BJ (cell line): Measurements from ENCODE around the gene SHMT2. TPM values are rescaled to one million over a fixed set of nuclear protein-coding genes. Genes with fewer than 3 reads are reported as not detected.

ENCODE experiments used
- CTCF ChIA-PET: fragments of 350-600 bp; formaldehyde crosslinking; extraction: SDS; loops from one replicate; lab custom pipeline; 2021; ENCODE audit warnings: antibody characterized with exemption, inconsistent platforms; lab: Yijun Ruan, JAX
- POLR2A ChIA-PET: fragments of 300-600 bp; sonication (Branson Sonifier 250); formaldehyde crosslinking; extraction: SDS; loops from one replicate; lab custom pipeline; 2021; ENCODE audit warnings: antibody characterized with exemption; lab: Charles Lee
- DNase-seq: peaks from one replicate; pipeline ENCODE4 v3.0.0-alpha.2; 2011; ENCODE audit warnings: low read depth
- H3K27me3 ChIP-seq: 2 replicates; pipeline ENCODE4 v1.6.0; 2011; ENCODE audit warnings: low read length; ENCODE audit not compliant: control insufficient read depth, insufficient read depth
- H3K36me3 ChIP-seq: 2 replicates; pipeline ENCODE4 v1.5.1; 2011; ENCODE audit warnings: low read length; ENCODE audit not compliant: control insufficient read depth, insufficient read depth
- H3K4me3 ChIP-seq: 2 replicates; pipeline ENCODE4 v1.5.1; 2011; ENCODE audit warnings: low read depth, mild to moderate bottlenecking, control low read depth, low read length
- polyA plus RNA-seq: library from polyadenylated mRNA; depleted of rRNA; stranded (reverse); fragments of >200 nt; gene quantifications from 2 replicates; pipeline ENCODE4 v1.2.3, GENCODE V29; 2011
- TF ChIP-seq, protein P1 (sequence below): IDR thresholded peaks from 2 replicates; pipeline ENCODE4 v1.5.1; 2011; ENCODE audit warnings: low read depth, mild to moderate bottlenecking, control low read depth, inconsistent platforms, low read length, moderate library complexity; ENCODE audit not compliant: insufficient read depth

Gene SHMT2
- polyA plus RNA-seq, 1 experiment = 550 TPM

DNA sequence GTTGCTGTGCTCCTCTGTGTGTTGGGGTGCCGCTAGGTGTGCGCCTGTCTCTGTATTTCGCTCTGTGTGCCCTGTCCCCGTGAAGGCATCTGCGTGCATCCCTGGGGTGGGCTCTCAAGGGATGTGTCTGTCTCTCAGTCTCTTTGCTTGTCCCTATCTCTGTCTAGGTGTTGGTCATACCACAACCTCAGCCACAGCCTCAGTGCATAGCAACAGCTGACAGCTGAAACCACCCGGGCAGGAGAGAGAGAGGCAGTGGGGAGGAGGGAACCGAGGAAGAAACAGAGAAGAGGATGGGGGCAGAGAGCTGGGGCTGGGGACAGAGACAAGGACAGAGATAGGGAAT is 13.9 kb upstream of the SHMT2 start:
- Histone ChIP-seq H3K36me3 (peaks cover 16% of the 10 kb centered on the region), H3K27me3 (peaks cover 12% of the 10 kb centered on the region), H3K4me3 (no peak overlapping the region)
- ChIA-PET CTCF (interaction anchor here (1.1 to 14.9 kb wide), 4 partner anchors 8 to 40 kb away, joined by 3 to 334 read pairs (median 78); partner anchors contain the start of gene SHMT2), POLR2A (interaction anchor here (0.6 kb wide), 1 partner anchor 41 kb away, joined by 3 read pairs; no protein-coding TSS in a partner anchor)
- DNase-seq = no peak
- TF ChIP-seq, protein P1, sequence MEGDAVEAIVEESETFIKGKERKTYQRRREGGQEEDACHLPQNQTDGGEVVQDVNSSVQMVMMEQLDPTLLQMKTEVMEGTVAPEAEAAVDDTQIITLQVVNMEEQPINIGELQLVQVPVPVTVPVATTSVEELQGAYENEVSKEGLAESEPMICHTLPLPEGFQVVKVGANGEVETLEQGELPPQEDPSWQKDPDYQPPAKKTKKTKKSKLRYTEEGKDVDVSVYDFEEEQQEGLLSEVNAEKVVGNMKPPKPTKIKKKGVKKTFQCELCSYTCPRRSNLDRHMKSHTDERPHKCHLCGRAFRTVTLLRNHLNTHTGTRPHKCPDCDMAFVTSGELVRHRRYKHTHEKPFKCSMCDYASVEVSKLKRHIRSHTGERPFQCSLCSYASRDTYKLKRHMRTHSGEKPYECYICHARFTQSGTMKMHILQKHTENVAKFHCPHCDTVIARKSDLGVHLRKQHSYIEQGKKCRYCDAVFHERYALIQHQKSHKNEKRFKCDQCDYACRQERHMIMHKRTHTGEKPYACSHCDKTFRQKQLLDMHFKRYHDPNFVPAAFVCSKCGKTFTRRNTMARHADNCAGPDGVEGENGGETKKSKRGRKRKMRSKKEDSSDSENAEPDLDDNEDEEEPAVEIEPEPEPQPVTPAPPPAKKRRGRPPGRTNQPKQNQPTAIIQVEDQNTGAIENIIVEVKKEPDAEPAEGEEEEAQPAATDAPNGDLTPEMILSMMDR = no peak

DNA sequence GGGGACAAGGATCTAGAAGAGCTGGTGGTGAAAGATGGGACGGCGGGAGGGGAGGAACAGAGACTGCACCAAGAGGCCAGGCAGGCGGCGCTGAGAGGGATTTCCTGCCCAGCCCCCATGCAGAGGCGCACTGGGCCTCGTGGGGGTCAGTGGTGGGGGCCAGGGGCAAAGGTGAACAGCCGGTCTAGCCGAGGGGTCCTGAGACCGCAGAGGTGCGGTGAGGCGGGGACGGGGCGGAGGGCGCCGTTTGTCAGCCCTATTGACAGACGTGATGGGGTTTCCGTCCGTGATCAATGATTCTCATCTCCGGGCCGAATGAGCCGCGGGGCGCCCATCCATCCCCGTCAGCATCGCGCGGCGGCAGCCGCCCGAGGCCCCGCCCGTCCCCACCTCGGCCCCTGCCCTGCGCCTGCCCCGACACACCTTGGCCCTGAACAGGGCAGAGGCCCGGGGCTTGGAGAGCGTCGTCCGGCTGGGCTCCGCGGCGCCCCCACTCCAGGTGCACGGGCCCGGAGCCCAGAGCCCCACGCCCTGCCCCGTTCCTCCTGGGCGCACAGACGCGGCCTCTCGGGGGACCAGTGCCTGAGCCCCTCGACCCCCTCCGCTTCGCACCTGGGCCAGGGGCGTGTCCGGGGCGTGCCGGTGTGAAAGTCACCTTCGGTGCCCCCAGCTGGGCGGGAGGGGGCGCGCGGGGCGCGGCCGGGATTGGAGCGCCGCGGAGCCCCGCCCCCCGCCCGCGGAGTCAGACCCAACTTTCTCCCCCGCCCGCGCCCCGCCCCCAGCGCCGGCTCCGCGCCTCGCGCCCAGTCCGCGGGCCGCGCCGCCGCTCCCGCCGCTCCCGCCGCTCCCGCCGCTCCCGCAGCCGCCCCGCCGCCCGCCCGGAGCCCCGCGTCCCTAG is 13.2 kb upstream of the SHMT2 start, which contains the start of gene NXPH4:
Gene NXPH4 (plus strand): TSS at position 781 of the 898 bp plus-strand sequence. CDS start 176 bp downstream, outside the sequence.
- ChIA-PET POLR2A (interaction anchor here (0.6 kb wide), 1 partner anchor 42 kb away, joined by 3 read pairs; no protein-coding TSS in a partner anchor), CTCF (interaction anchor here (1.1 to 14.9 kb wide), 7 partner anchors 7 to 237 kb away, joined by 3 to 334 read pairs (median 20); partner anchors contain the start of gene SHMT2)
- TF ChIP-seq, protein P1 = no peak
- H3K36me3 ChIP-seq = peaks cover 14% of the 10 kb centered on the region
- no peak for DNase-seq
- peak within 1 kb of the TSS; percentile 55 for H3K4me3 ChIP-seq
- peaks cover 13% of the 10 kb centered on the region for H3K27me3 ChIP-seq

DNA sequence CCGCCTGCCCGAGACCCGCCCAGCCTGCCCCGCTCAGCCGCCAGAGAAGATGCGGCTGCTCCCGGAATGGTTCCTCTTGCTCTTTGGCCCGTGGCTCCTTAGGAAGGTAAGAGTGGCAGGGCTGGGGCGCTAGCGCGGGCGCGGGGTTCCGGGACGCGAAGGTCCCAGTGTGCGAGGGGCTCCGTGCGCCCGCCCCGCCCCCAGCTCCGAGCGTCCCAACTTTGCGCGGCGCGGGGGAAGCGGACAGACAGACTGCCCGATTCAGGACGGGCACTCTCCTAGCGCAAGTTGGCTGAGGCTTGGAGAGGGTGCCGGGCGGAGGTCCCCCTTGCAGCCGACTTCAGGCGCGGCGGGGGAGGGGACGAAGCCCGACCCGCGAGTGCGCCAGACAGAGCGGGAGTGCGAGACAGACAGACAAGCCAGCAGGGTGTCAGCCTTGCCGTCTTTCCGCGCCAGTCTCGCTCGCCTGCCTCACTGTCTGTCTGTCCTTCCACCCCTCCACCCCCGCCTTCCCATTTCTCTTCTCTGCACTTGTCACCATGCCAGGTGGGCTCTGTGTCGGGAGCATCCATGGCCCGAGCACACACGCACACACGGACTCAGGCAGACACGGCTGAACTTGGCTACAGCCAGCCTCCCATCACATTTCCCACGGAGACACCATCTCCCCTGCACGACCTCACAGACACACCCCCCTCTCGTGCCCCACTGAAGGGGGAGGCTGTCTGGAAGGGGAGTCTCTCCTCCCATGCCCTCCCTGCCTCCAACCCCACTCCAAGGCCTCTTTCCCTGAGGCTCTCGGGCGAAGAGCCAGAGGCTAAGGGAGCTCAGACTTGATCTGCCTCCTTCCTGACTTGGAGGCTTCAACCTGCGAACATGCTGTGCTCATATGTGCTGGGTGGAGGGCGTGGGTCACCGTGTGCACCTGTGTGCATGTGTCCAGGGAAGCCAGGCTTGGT is 12.3 kb upstream of the SHMT2 start:
- CTCF ChIA-PET = interaction anchor here (1.0 to 14.9 kb wide), 7 partner anchors 11 to 236 kb away, joined by 3 to 334 read pairs (median 5); partner anchors contain the start of gene SHMT2
- peak overlapping the region; percentile 55 for H3K4me3 ChIP-seq
- TF ChIP-seq, protein P1 = no peak
- H3K27me3 ChIP-seq = peaks cover 15% of the 10 kb centered on the region
- DNase-seq = no peak
- H3K36me3 ChIP-seq = peaks cover 9% of the 10 kb centered on the region
- POLR2A ChIA-PET = interaction anchor here (0.6 kb wide), 1 partner anchor 22 kb away, joined by 4 read pairs; no protein-coding TSS in a partner anchor

DNA sequence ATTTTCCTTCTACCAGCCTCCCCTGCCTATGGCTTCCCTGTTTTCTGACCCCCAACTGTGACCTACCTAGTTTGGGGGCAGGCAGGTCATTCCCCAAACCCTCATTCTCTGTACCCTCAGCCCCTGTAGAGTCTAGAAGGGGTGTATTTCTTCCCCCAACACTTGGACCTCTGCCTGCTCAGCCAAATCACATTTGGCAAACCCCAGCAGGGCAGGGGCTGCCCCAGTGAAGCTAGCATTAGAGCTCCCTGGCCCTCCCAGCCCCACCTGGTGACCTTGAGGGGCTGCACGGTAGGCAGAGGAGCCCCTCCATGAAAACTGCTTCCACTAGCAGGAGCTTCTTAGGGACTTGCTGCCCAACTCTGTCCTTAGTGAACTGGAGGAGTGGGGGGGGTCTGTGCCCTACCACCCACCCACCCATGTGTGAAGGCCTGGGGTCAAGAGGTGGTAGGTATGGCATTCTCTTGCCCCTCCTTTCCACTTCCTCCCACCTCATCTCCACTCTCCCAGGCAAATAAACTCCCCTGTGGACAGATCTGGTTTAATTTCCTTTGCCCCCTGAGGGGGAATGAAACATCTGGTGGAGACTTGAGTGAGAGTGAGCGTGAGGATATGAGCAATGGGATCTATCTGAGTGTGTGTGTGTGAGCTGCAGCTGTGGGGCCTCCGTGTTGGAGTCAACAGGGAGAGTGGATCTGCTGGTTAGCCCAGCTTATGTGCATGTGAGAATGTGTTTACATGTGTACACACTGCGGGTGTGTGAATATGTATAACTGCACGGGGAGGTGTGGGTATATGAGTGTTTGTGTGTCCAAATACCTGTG is 11.3 kb upstream of the SHMT2 start:
- Histone ChIP-seq H3K4me3 (no peak overlapping the region), H3K27me3 (peaks cover 15% of the 10 kb centered on the region), H3K36me3 (peaks cover 5% of the 10 kb centered on the region; the same call in 1 of the 2 replicates)
- TF ChIP-seq, protein P1 = no peak
- ChIA-PET CTCF (interaction anchor here (1.0 to 14.9 kb wide), 6 partner anchors 10 to 94 kb away, joined by 3 to 334 read pairs (median 5); partner anchors contain the start of gene SHMT2), POLR2A (interaction anchor here (0.6 to 0.8 kb wide), 2 partner anchors 12 to 21 kb away, joined by 4 read pairs; partner anchors contain the start of gene SHMT2)
- no peak for DNase-seq
